ENCODE measurements around the gene BLTP2.
A peak's percentile ranks its signal among the peaks of the same experiment; 100 is the strongest.

The BLTP2 gene

DNA sequence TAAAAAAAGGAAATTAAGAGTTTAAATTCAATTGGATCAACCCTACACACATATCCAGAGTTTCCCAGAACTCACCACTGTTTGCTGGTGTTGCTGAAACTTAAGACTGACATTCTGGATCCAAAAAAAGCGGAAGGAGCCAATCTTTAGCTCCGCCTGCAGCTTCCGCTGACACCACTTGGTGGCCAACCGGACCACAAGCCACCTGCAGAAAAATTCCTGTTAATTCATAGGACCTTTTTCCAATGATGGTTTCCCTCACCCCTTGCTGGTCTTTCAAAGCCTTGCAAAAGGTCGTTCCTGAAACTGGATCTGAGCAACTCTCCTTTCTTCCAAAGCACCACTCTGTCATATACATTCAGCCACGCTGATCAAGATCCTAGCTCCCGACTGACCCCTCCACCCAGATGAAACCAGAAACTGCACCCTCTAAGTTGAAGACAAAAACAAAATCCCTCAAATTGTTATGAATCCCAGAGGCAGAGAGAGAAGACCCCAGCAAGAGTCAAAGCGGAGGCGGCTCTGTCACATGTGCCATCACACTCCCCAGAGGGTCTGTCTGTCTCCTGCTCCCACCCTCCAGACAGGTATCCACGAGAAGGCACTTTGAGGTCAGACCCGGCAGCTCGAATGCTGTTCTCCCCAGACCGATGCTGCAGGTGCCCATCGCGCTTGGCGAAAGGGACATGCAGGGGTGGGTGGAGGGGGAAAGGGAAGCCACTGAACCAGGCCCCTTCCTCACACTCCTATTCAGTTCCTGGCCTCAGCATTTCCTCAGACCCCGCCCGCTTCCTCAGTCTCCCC is 773 bp downstream of the BLTP2 start (continued):
- TF ChIP-seq ZNF600 (tag by site-specific recombination; IDR thresholded peaks at IDR 0.05), result peak; percentile 58
- TF ChIP-seq ZNF214 (tag by site-specific recombination; IDR thresholded peaks at IDR 0.05; ENCODE audit: borderline replicate concordance), result no peak
- no peak for TF ChIP-seq SETDB1 (IDR thresholded peaks at IDR 0.05; ENCODE audit: insufficient read length, low read length)
- no peak for TF ChIP-seq ZNF280C (tag by site-specific recombination; IDR thresholded peaks at IDR 0.05)
- no peak for TF ChIP-seq TRIM28 (IDR thresholded peaks at IDR 0.05; ENCODE audit: borderline replicate concordance, low read length)
- TF ChIP-seq, protein P1, sequence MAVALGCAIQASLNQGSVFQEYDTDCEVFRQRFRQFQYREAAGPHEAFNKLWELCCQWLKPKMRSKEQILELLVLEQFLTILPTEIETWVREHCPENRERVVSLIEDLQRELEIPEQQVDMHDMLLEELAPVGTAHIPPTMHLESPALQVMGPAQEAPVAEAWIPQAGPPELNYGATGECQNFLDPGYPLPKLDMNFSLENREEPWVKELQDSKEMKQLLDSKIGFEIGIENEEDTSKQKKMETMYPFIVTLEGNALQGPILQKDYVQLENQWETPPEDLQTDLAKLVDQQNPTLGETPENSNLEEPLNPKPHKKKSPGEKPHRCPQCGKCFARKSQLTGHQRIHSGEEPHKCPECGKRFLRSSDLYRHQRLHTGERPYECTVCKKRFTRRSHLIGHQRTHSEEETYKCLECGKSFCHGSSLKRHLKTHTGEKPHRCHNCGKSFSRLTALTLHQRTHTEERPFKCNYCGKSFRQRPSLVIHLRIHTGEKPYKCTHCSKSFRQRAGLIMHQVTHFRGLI (tag by site-specific recombination; IDR thresholded peaks at IDR 0.05), result peak; percentile 60; the same call in 1 of the 2 replicates
- no peak for TF ChIP-seq ZNF548 (tag by site-specific recombination; IDR thresholded peaks at IDR 0.05)
- no peak for TF ChIP-seq ZNF777 (tag by site-specific recombination; IDR thresholded peaks at IDR 0.05; ENCODE audit: borderline replicate concordance)
- TF ChIP-seq ZNF362 (tag by site-specific recombination; IDR thresholded peaks at IDR 0.05), result no peak
- peak; percentile 57; the same call in 1 of the 2 replicates for TF ChIP-seq ZBTB17 (tag by site-specific recombination; IDR thresholded peaks at IDR 0.05)
- TF ChIP-seq ZNF24 (tag by site-specific recombination; IDR thresholded peaks at IDR 0.05), result no peak
- TF ChIP-seq ZNF175 (tag by site-specific recombination; IDR thresholded peaks at IDR 0.05), result no peak
- TF ChIP-seq, protein P2, sequence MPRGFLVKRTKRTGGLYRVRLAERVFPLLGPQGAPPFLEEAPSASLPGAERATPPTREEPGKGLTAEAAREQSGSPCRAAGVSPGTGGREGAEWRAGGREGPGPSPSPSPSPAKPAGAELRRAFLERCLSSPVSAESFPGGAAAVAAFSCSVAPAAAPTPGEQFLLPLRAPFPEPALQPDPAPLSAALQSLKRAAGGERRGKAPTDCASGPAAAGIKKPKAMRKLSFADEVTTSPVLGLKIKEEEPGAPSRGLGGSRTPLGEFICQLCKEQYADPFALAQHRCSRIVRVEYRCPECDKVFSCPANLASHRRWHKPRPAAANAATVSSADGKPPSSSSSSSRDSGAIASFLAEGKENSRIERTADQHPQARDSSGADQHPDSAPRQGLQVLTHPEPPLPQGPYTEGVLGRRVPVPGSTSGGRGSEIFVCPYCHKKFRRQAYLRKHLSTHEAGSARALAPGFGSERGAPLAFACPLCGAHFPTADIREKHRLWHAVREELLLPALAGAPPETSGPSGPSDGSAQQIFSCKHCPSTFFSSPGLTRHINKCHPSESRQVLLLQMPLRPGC (tag by site-specific recombination; IDR thresholded peaks at IDR 0.05), result no peak
- no peak for TF ChIP-seq BCL6B (tag by site-specific recombination; IDR thresholded peaks at IDR 0.05)
- TF ChIP-seq ZNF473 (tag by site-specific recombination; IDR thresholded peaks at IDR 0.05), result no peak
- TF ChIP-seq ZFP41 (tag by site-specific recombination; IDR thresholded peaks at IDR 0.05; ENCODE audit: borderline replicate concordance), result no peak
- TF ChIP-seq ZNF677 (tag by site-specific recombination; IDR thresholded peaks at IDR 0.05), result no peak
- TF ChIP-seq SCRT2 (tag by site-specific recombination; IDR thresholded peaks at IDR 0.05), result no peak
- TF ChIP-seq ZNF19 (tag by site-specific recombination; IDR thresholded peaks at IDR 0.05; ENCODE audit: low read depth), result no peak
- TF ChIP-seq ZNF704 (tag by site-specific recombination; IDR thresholded peaks at IDR 0.05), result no peak
- no peak for TF ChIP-seq ZNF658 (tag by site-specific recombination; IDR thresholded peaks at IDR 0.05)
- TF ChIP-seq ZNF791 (tag by site-specific recombination; IDR thresholded peaks at IDR 0.05), result no peak
- TF ChIP-seq PRDM10 (tag by site-specific recombination; IDR thresholded peaks at IDR 0.05), result 0 out of 2 replicates have a peak, but pooled peaks have one; percentile 12
